K562 (cell line): ENCODE data around the gene UBE2L3. TPM values are rescaled to one million over a fixed set of nuclear protein-coding genes. Genes with fewer than 3 reads are reported as not detected.

Experiments used
- MXI1 ChIP-seq: IDR thresholded peaks from 2 replicates; pipeline ENCODE4 v1.6.1; 2011; ENCODE audit warnings: low read depth, mild to moderate bottlenecking, improper control_type of control experiment, low read length
- THRB ChIP-seq: fragments of 450-650 bp; formaldehyde crosslinking; conservative IDR thresholded peaks from 2 replicates; pipeline ENCODE4 v1.4.0; 2022; ENCODE audit warnings: mild to moderate bottlenecking, missing genetic modification characterization
- TSHZ1 ChIP-seq: fragments of 250-450 bp; sonication (Bioruptor Pico); IDR thresholded peaks from 2 replicates; pipeline ENCODE4 v1.4.0; 2020; ENCODE audit warnings: mild to moderate bottlenecking, moderate library complexity
- ZNF318 ChIP-seq, 2 experiments: fragments of 450-650 bp; IDR thresholded peaks; 2 replicates each; pipeline ENCODE4 v1.6.1; 2016; ENCODE audit warnings: mild to moderate bottlenecking in 2 of 2, borderline replicate concordance in 1 of 2, low read depth in 1 of 2, moderate library complexity in 1 of 2
- ZNF561 ChIP-seq: fragments of 450-650 bp; formaldehyde crosslinking; conservative IDR thresholded peaks from 2 replicates; pipeline ENCODE4 v1.4.0; 2020; ENCODE audit warnings: mild to moderate bottlenecking, moderate library complexity
- ZNF609 ChIP-seq: sonication (generic); formaldehyde crosslinking; IDR thresholded peaks from 2 replicates; pipeline ENCODE4 v1.8.1; 2023; ENCODE audit warnings: missing genetic modification reagents, mild to moderate bottlenecking, borderline replicate concordance
- polyA plus RNA-seq, 8 experiments: library from polyadenylated mRNA; depleted of rRNA in 4 of 8; stranded (reverse) in 5 of 8; unstranded in 3 of 8; fragments of >200 nt; fragmentation: Nextera tagmentation in 2 of 8; fragmentation: Illumina TruSeq in 1 of 8; extraction: Ambion mirVana in 2 of 8; extraction: Trizol in 1 of 8; gene quantifications; 2 replicates each; pipeline versions ENCODE4 v1.2.1 to v1.2.3, GENCODE V29; 2011 to 2014; ENCODE audit warnings: inconsistent platforms in 1 of 8, missing spikeins in 1 of 8
- total RNA-seq, 7 experiments: library from RNA; depleted of rRNA in 6 of 7; stranded (reverse); fragments of >200 nt in 6 of 7; fragmentation: Illumina TruSeq in 2 of 7; extraction: Trizol in 2 of 7; gene quantifications; 2 replicates each; pipeline versions ENCODE4 v1.2.1 to v1.2.3, GENCODE V29; 2011 to 2021; ENCODE audit warnings: low replicate concordance in 1 of 7

The UBE2L3 gene
- total and polyA plus RNA-seq, 9 of the 15 experiments (the other 6 are each of a cell fraction or from before 2014, with no cell fraction given): 215 to 625 (median 285) TPM

DNA sequence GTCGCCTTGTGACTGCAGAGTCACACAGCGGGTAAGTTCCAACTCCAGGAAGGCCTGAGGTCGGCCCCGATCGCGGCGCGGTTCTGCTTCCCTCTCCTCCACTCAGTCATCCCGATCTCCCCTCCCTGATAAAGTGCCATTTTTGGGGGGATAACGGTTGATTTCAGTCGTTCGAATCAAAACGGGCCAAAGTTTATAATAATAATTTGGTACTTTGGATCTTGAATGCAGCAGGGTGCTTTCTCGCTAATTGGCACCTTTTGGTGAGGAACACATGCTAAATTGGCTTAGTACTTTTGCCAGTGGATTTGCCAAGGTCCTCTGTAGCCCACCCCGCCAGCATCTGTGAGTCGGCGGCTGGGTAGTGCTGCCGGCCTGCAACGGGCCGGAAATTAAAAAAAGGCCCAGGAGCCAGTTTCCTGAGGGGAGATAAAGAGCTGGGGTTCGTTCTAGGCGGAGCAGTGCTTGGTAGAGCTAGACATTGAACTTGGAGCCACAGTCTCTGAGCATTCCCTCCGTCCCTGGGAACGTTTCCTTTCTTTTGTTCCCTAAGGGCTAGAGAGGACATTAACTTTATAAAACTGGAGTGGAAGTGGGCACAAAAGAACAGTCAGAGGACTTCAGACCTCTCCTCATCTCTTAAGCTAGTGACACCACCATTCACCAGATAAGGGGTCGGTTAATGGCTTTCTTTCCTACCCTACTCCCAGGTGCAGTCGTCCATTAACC lies 997 bp downstream of the UBE2L3 start (continued):
- TF ChIP-seq ZNF609 (peak; percentile 89; the same call in 1 of the 2 replicates), ZNF561 (CRISPR knock-in tag) (peak; percentile 13; the same call in 1 of the 2 replicates), THRB (CRISPR knock-in tag) (peak; percentile 94), MXI1 (peak; percentile 38; the same call in 1 of the 2 replicates), TSHZ1 (CRISPR knock-in tag) (peak; percentile 63; the same call in 1 of the 2 replicates), ZNF318 (IDR thresholded peaks at IDR 0.05; ENCODE audit: borderline replicate concordance in 1 of 2, low read depth in 1 of 2) (no peak)
